Measurements from ENCODE around the gene EIF6. TPM values are rescaled to one million over a fixed set of nuclear protein-coding genes. Genes with fewer than 3 reads are reported as not detected.

EIF6 gene
- total and polyA plus RNA-seq, 4 donors = 60.8 to 160 (median 106) TPM

- H3K4me3 ChIP-seq (ENCODE audit: low read depth in 1 of 3, low read length in 3 of 3) = no peak overlapping the region
- no peaks in the 10 kb centered on the region for H3K27me3 ChIP-seq (ENCODE audit: control insufficient read depth in 4 of 4, insufficient read depth in 4 of 4, low read length in 3 of 4)
- TF ChIP-seq HNF4A (conservative IDR thresholded peaks at IDR 0.05) = no peak
- TF ChIP-seq REST (IDR thresholded peaks at IDR 0.05) = no peak
- no peak for TF ChIP-seq TAF1 (conservative IDR thresholded peaks at IDR 0.05)
- no peak for TF ChIP-seq GABPA (IDR thresholded peaks at IDR 0.05 in 1 of 2, conservative IDR thresholded peaks at IDR 0.05 in 1 of 2)
- no peak for TF ChIP-seq JUND (IDR thresholded peaks at IDR 0.05)
- no peak overlapping the region for H3K9ac ChIP-seq (ENCODE audit: low read depth in 1 of 2, low read length in 2 of 2)
- 83% methylated on average over 4 of the region's 4 CpGs for WGBS
- H3K4me1 ChIP-seq (ENCODE audit: control insufficient read depth in 4 of 4, insufficient read depth in 4 of 4, low read length in 3 of 4) = peaks cover 0 to 7% (median 2%) of the 10 kb centered on the region in 4 donors
- H3K36me3 ChIP-seq (ENCODE audit: control insufficient read depth in 4 of 4, insufficient read depth in 3 of 4, low read depth in 1 of 4, low read length in 3 of 4) = no peaks in the 10 kb centered on the region
- H3K9me3 ChIP-seq (ENCODE audit: control insufficient read depth in 4 of 4, low read length in 3 of 4) = no peaks in the 10 kb centered on the region
- DNase-seq (ENCODE audit: low spot score) = no peak
- H3K27ac ChIP-seq (ENCODE audit: low read depth in 1 of 2, low read length in 2 of 2) = no peak overlapping the region
These were observed 15.2 kb upstream of the EIF6 start for GRCh38 chr20:35299780-35300179.

- Histone ChIP-seq H3K36me3 (ENCODE audit: control insufficient read depth in 4 of 4, insufficient read depth in 3 of 4, low read depth in 1 of 4, low read length in 3 of 4) (no peaks in the 10 kb centered on the region), H3K4me3 (ENCODE audit: low read depth in 1 of 3, low read length in 3 of 3) (no peak overlapping the region), H3K27ac (ENCODE audit: low read depth in 1 of 2, low read length in 2 of 2) (no peak overlapping the region), H3K9me3 (ENCODE audit: control insufficient read depth in 4 of 4, low read length in 3 of 4) (no peaks in the 10 kb centered on the region), H3K4me1 (ENCODE audit: control insufficient read depth in 4 of 4, insufficient read depth in 4 of 4, low read length in 3 of 4) (no peaks in the 10 kb centered on the region), H3K27me3 (ENCODE audit: control insufficient read depth in 4 of 4, insufficient read depth in 4 of 4, low read length in 3 of 4) (no peaks in the 10 kb centered on the region), H3K9ac (ENCODE audit: low read depth in 1 of 2, low read length in 2 of 2) (no peak overlapping the region)
- TF ChIP-seq TAF1 (conservative IDR thresholded peaks at IDR 0.05) = no peak
- no peak for TF ChIP-seq JUND (IDR thresholded peaks at IDR 0.05)
- TF ChIP-seq EGR1 (IDR thresholded peaks at IDR 0.05; ENCODE audit: low read depth in 2 of 2) = no peak
- no peak for TF ChIP-seq MAX (IDR thresholded peaks at IDR 0.05)
- TF ChIP-seq RAD21 (IDR thresholded peaks at IDR 0.05) = no peak
- TF ChIP-seq SP1 (IDR thresholded peaks at IDR 0.05) = no peak
- TF ChIP-seq YY1 (IDR thresholded peaks at IDR 0.05) = no peak
- no peak for TF ChIP-seq FOXA1 (IDR thresholded peaks at IDR 0.05)
- no peak for TF ChIP-seq RXRA (IDR thresholded peaks at IDR 0.05)
- no peak for TF ChIP-seq HNF4A (conservative IDR thresholded peaks at IDR 0.05)
- TF ChIP-seq ZBTB33 (IDR thresholded peaks at IDR 0.05) = no peak
- no peak for TF ChIP-seq ATF3 (IDR thresholded peaks at IDR 0.05)
- no peak for TF ChIP-seq REST (IDR thresholded peaks at IDR 0.05)
- TF ChIP-seq CTCF (IDR thresholded peaks at IDR 0.05; ENCODE audit: low read depth, low read length, missing input control) = no peak
- TF ChIP-seq FOXA2 (IDR thresholded peaks at IDR 0.05) = no peak
- no peak for TF ChIP-seq NR2F2 (IDR thresholded peaks at IDR 0.05)
- WGBS = 79% methylated on average over 5 of the region's 5 CpGs
- DNase-seq (ENCODE audit: low spot score) = no peak
These were observed 13.7 kb upstream of the EIF6 start for GRCh38 chr20:35298264-35298663.

Data from liver (tissue), 9 donors.